ENCODE results near the gene COQ8B. TPM values are rescaled to one million over a fixed set of nuclear protein-coding genes. Genes with fewer than 3 reads are reported as not detected.

Gene COQ8B
- total RNA-seq, 2 donors from 2014 or later = 26.5 to 48.5 TPM

DNA sequence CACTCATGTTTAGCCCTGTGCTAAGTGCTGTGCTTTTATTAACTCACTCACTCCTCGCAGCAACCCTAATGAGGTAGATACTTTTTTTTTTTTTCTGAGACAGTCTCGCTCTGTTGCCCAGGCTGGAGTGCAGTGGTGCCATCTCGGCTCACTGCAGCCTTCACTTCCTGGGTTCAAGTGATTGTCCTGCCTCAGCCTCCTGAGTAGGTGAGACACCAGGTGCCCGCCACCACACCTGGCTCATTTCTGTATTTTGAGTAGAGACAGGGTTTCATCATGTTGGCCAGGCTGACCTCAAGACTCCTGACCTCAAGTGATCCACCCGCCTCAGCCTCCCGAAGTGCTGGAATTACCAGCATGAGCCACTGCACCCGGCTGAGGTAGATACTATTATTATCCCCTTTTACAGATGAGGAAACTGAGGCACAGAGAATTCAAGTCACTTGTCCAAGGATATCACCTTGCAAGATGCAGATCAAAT lies 2.8 kb upstream of the COQ8B start:
- intact Hi-C loops (cut with DNase I) = no loop called here
- no peak for DNase-seq
- TF ChIP-seq, protein P1, sequence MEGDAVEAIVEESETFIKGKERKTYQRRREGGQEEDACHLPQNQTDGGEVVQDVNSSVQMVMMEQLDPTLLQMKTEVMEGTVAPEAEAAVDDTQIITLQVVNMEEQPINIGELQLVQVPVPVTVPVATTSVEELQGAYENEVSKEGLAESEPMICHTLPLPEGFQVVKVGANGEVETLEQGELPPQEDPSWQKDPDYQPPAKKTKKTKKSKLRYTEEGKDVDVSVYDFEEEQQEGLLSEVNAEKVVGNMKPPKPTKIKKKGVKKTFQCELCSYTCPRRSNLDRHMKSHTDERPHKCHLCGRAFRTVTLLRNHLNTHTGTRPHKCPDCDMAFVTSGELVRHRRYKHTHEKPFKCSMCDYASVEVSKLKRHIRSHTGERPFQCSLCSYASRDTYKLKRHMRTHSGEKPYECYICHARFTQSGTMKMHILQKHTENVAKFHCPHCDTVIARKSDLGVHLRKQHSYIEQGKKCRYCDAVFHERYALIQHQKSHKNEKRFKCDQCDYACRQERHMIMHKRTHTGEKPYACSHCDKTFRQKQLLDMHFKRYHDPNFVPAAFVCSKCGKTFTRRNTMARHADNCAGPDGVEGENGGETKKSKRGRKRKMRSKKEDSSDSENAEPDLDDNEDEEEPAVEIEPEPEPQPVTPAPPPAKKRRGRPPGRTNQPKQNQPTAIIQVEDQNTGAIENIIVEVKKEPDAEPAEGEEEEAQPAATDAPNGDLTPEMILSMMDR (IDR thresholded peaks at IDR 0.05) = no peak
- Histone ChIP-seq H3K27me3 (no peaks in the 10 kb centered on the region), H3K36me3 (no peaks in the 10 kb centered on the region), H3K4me3 (peak overlapping the region; percentile 59), H3K9me3 (no peaks in the 10 kb centered on the region), H3K9ac (ENCODE audit: low read depth in 2 of 2, low read length in 2 of 2) (peak overlapping the region; percentile 96 to 99), H3K27ac (peak overlapping the region; percentile 78), H3K4me1 (peaks cover 12% of the 10 kb centered on the region)

DNA sequence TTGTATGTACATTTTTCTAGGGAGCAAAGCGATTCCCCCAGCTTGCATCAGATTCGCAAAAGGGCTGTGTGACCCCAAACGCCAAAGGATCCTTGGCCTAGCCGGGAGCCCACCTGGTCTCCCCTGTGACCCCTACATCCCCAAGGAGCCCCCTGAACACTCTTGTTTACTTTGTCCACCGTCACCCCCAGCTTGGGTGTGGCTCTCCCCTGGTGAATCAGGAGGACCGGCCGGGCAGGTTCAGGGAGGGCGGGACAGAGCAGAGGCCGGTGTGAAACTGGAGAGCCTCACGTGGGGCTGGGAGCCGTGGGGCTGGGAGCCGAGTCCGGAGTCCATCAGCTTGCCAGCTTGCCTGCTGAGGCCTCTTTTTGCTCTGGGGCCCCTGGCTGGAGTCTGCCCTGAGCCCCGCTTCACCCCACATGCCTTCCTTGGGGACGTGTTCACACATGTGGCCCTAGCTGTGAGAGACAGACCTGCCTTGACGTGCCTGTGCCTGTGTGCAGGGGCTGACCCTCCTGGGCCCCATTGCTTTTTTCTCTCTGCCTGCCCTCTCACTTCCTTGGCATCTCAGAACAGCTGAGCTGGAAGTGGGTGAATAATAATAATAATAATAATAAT lies 2.2 kb upstream of the COQ8B start:
- peak overlapping the region; percentile 59 for H3K4me3 ChIP-seq
- intact Hi-C loops (cut with DNase I) = no loop called here
- H3K36me3 ChIP-seq = no peaks in the 10 kb centered on the region

DNA sequence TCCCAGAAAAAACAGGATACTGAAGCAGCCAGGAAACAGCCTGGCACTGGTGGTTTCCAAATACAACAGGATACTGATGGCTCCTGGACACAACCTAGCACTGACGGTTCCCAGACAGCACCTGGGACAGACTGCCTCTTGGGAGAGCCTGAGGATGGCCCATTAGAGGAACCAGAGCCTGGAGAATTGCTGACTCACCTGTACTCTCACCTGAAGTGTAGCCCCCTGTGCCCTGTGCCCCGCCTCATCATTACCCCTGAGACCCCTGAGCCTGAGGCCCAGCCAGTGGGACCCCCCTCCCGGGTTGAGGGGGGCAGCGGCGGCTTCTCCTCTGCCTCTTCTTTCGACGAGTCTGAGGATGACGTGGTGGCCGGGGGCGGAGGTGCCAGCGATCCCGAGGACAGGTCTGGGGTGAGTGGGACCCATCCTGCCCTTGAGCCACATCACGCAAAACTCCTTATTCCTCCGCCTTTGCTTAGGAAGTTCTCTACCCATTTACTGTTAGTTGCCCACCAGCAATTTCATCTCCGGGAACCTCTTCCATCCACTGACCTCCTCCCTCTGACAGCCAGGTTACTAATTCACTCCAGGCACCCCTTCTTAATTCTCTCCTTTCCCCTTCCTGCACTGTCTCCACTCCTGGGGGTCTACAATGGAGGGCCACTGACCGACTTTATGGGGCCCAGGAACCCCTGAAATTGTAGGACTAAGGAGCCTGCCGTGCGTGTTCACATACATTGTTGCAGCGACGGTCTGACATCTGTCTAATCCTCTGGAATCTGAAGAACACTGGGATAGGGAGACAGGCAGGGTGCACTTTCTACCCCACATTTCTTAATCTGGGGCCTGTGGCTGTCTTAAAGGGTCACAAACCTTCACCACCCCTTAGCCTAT lies 1.4 kb upstream of the COQ8B start:
- intact Hi-C loops (cut with DNase I) = no loop called here
- peaks cover 12% of the 10 kb centered on the region for H3K4me1 ChIP-seq
- TF ChIP-seq, protein P1 (IDR thresholded peaks at IDR 0.05) = no peak

More for the DNA sequence above, 2.2 kb upstream of the COQ8B start:
- H3K9me3 ChIP-seq = no peaks in the 10 kb centered on the region
- H3K9ac ChIP-seq (ENCODE audit: low read depth in 2 of 2, low read length in 2 of 2) = peak overlapping the region; percentile 96 to 99
- peaks cover 12% of the 10 kb centered on the region for H3K4me1 ChIP-seq
- peak; percentile 97 for DNase-seq
- TF ChIP-seq, protein P1 (IDR thresholded peaks at IDR 0.05) = no peak
- H3K27me3 ChIP-seq = no peaks in the 10 kb centered on the region
- H3K27ac ChIP-seq = peak overlapping the region; percentile 78

DNA sequence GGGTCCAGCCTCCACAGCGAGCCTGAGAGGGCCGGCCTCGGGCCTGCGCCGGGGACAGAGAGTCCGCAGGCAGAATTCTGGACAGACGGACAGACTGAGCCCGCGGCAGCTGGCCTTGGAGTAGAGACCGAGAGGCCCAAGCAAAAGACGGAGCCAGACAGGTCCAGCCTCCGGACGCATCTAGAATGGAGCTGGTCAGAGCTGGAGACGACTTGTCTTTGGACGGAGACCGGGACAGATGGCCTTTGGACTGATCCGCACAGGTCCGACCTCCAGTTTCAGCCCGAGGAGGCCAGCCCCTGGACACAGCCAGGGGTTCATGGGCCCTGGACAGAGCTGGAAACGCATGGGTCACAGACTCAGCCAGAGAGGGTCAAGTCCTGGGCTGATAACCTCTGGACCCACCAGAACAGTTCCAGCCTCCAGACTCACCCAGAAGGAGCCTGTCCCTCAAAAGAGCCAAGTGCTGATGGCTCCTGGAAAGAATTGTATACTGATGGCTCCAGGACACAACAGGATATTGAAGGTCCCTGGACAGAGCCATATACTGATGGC lies 716 bp upstream of the COQ8B start:
- H3K27ac ChIP-seq = peak overlapping the region; percentile 78
- no peaks in the 10 kb centered on the region for H3K9me3 ChIP-seq
- peak overlapping the region; percentile 59 for H3K4me3 ChIP-seq
- intact Hi-C loops (cut with DNase I) = no loop called here
- DNase-seq = peak; percentile 49
- H3K27me3 ChIP-seq = no peaks in the 10 kb centered on the region
- H3K9ac ChIP-seq (ENCODE audit: low read depth in 2 of 2, low read length in 2 of 2) = peak overlapping the region; percentile 96 to 99
- TF ChIP-seq, protein P1 (IDR thresholded peaks at IDR 0.05) = no peak
- H3K36me3 ChIP-seq = no peaks in the 10 kb centered on the region
- peaks cover 12% of the 10 kb centered on the region for H3K4me1 ChIP-seq

More for the DNA sequence above, 1.4 kb upstream of the COQ8B start:
- peak overlapping the region; percentile 78 for H3K27ac ChIP-seq
- peak; percentile 60 for DNase-seq
- H3K36me3 ChIP-seq = no peaks in the 10 kb centered on the region
- no peaks in the 10 kb centered on the region for H3K9me3 ChIP-seq
- H3K9ac ChIP-seq (ENCODE audit: low read depth in 2 of 2, low read length in 2 of 2) = peak overlapping the region; percentile 96 to 99
- H3K4me3 ChIP-seq = peak overlapping the region; percentile 59
- H3K27me3 ChIP-seq = no peaks in the 10 kb centered on the region

DNA sequence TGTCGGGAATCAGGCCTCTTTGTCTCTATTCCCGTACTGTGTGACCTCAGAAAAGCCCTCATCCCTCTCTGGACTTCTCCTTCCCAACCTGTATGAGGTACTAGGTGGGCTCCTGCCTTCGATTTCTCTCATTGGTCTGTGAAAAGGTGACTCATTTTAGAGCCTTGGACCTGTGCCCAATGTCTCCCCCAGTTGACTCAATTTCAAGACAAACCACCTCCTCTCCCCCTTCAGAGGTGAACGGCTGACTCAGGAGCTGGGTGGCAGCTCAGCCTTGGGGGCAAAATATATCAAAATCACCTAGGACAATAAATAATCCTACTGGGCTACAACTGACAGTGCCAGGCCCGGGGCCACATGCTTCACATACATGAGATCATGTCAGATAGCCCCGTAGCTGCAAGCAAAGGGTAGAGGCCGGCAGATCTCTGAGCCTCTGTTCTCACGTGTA lies 630 bp downstream of the COQ8B start:
- Histone ChIP-seq H3K9me3 (no peaks in the 10 kb centered on the region), H3K4me3 (peak overlapping the region; percentile 59), H3K27ac (peak overlapping the region; percentile 78), H3K4me1 (peaks cover 12% of the 10 kb centered on the region), H3K9ac (ENCODE audit: low read depth in 2 of 2, low read length in 2 of 2) (peak overlapping the region; percentile 71 to 91), H3K36me3 (no peaks in the 10 kb centered on the region), H3K27me3 (no peaks in the 10 kb centered on the region)
- intact Hi-C loops (cut with DNase I) = no loop called here
- no peak for DNase-seq
- TF ChIP-seq, protein P1 (IDR thresholded peaks at IDR 0.05) = no peak
